HG03469 (cell line): ENCODE data around the gene CDC14B.

Experiments used
- ATAC-seq: cut with Tn5 transposase; IDR thresholded peaks from one replicate; pipeline ENCODE4 v1.9.1; 2021; ENCODE audit warnings: mild to moderate bottlenecking, moderate library complexity, moderate number of reproducible peaks; ENCODE audit not compliant: unreplicated experiment

Gene CDC14B

GRCh38 chr9:96489482-96489979, 130.1 kb downstream of the CDC14B start:
- no peak for ATAC-seq

GRCh38 chr9:96487949-96488348, 131.7 kb downstream of the CDC14B start:
- no peak for ATAC-seq

GRCh38 chr9:96487029-96487396, 132.6 kb downstream of the CDC14B start:
- ATAC-seq, result no peak

- ATAC-seq, result no peak
Measured at GRCh38 chr9:96486386-96487028, 133.1 kb downstream of the CDC14B start.

GRCh38 chr9:96485280-96485679, 134.4 kb downstream of the CDC14B start:
- ATAC-seq, result no peak

- peak; percentile 86 for ATAC-seq
Measured at GRCh38 chr9:96484521-96484931, 135.1 kb downstream of the CDC14B start.

GRCh38 chr9:96483733-96484390, 135.8 kb downstream of the CDC14B start:
- no peak for ATAC-seq

- no peak for ATAC-seq
Measured at GRCh38 chr9:96483197-96483596, 136.4 kb downstream of the CDC14B start.

GRCh38 chr9:96482476-96482875, 137.2 kb downstream of the CDC14B start:
- no peak for ATAC-seq

- ATAC-seq, result no peak
Measured at GRCh38 chr9:96480736-96481135, 138.9 kb downstream of the CDC14B start.

GRCh38 chr9:96478829-96479371, 140.7 kb downstream of the CDC14B start:
- ATAC-seq, result peak; percentile 49

GRCh38 chr9:96476591-96476990, 143.1 kb downstream of the CDC14B start:
- ATAC-seq, result no peak

GRCh38 chr9:96476013-96476412, 143.6 kb downstream of the CDC14B start:
- ATAC-seq, result no peak

- ATAC-seq, result no peak
Measured at GRCh38 chr9:96467784-96468183, 151.9 kb downstream of the CDC14B start.

- ATAC-seq, result no peak
Measured at GRCh38 chr9:96464426-96464825, 155.2 kb downstream of the CDC14B start.

- no peak for ATAC-seq
Measured at GRCh38 chr9:96462541-96462940, 157.1 kb downstream of the CDC14B start.

- ATAC-seq, result no peak
Measured at GRCh38 chr9:96461336-96461735, 158.3 kb downstream of the CDC14B start.

GRCh38 chr9:96460882-96461281, 158.8 kb downstream of the CDC14B start:
- no peak for ATAC-seq

- ATAC-seq, result no peak
Measured at GRCh38 chr9:96460470-96460869, 159.2 kb downstream of the CDC14B start.

- no peak for ATAC-seq
Measured at GRCh38 chr9:96459268-96460007, 160.2 kb downstream of the CDC14B start.

- ATAC-seq, result no peak
Measured at GRCh38 chr9:96458226-96458625, 161.4 kb downstream of the CDC14B start.

GRCh38 chr9:96457266-96457665, 162.4 kb downstream of the CDC14B start:
- no peak for ATAC-seq
